Measurements from ENCODE around the gene TMEM252. TPM values are rescaled to one million over a fixed set of nuclear protein-coding genes. Genes with fewer than 3 reads are reported as not detected.

Gene TMEM252
- total RNA-seq, 1 donor from 2014 or later = not detected

DNA sequence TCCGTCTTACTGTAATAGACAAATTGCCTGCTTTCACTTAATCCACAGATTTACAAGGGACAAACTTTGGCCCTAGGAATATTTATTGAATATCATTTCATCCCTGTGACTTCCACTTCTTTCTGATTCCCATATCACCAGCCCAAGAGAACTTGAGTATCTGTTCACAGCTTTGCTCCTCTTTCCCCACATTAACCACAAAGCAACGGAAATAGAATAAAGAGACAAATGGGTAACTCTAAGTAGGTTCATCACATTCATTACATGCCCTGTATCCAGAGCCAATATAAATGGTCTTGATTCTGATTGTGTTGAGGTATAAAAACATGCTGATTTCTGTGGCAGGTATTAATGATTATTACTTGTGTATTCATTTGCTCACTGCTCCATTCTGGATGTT, 41.9 kb downstream of the TMEM252 start:
- peak overlapping the region; percentile 86 for H3K27ac ChIP-seq (replicated peaks)
- peaks cover 86% of the 10 kb centered on the region for H3K4me1 ChIP-seq
- no peak overlapping the region for H3K4me3 ChIP-seq
- no peak for TF ChIP-seq CTCF (IDR thresholded peaks at IDR 0.05; ENCODE audit: borderline replicate concordance)
- H3K9me3 ChIP-seq (replicated peaks) = no peaks in the 10 kb centered on the region
- peaks cover 39% of the 10 kb centered on the region for H3K36me3 ChIP-seq
- no peak for DNase-seq
- H3K27me3 ChIP-seq (ENCODE audit: low read depth) = no peaks in the 10 kb centered on the region
- intact Hi-C loops (cut with micrococcal nuclease) = no loop called here

DNA sequence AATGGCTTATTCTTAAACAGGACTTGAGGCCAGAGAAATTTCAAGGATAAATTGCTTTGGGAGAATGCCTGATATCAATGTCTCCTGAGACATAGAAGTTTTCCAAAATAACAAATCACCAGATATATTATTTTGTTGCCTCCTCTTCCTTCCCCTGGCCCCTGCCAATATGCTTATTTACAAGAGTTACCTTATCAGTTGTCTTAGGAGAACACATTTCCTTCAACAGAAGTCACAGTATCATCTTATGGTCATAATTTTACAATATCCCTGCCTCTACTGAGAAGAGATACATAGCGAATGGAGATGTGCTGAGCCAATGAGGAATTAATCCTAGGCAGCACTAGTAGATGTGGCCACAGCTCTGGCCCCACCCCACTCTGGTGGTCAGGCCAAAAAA, 43.1 kb downstream of the TMEM252 start:
- Histone ChIP-seq H3K4me1 (peaks cover 87% of the 10 kb centered on the region), H3K4me3 (no peak overlapping the region), H3K9me3 (replicated peaks) (no peaks in the 10 kb centered on the region), H3K36me3 (peaks cover 34% of the 10 kb centered on the region), H3K27ac (replicated peaks) (peak overlapping the region; percentile 20), H3K27me3 (ENCODE audit: low read depth) (no peaks in the 10 kb centered on the region)
- DNase-seq = no peak
- intact Hi-C loops (cut with micrococcal nuclease) = no loop called here
- no peak for TF ChIP-seq CTCF (IDR thresholded peaks at IDR 0.05; ENCODE audit: borderline replicate concordance)

DNA sequence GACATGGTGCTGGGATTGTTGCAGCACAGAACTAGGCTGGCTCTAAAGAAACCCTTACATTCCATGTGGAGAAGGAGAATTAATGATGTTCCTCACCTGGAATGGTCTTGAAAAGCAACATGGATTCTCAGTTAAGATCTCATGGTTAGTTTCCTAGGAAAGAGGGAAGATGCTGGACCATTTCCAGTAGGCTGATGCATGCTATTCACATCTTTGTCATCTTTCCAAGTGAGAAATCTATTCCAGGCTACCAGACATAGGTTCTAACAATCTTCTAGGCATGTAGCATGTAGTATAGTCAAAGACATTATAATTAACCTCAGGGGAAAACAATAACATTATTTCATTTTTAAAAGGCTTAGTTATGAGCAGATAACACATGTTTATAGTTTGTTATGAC, 44.3 kb downstream of the TMEM252 start:
- Histone ChIP-seq H3K36me3 (peaks cover 30% of the 10 kb centered on the region), H3K27ac (replicated peaks) (no peak overlapping the region), H3K27me3 (ENCODE audit: low read depth) (no peaks in the 10 kb centered on the region), H3K4me3 (no peak overlapping the region), H3K4me1 (peaks cover 82% of the 10 kb centered on the region), H3K9me3 (replicated peaks) (no peaks in the 10 kb centered on the region)
- intact Hi-C loops (cut with micrococcal nuclease) = no loop called here
- no peak for TF ChIP-seq CTCF (IDR thresholded peaks at IDR 0.05; ENCODE audit: borderline replicate concordance)
- DNase-seq = no peak

GRCh38 chr9:68495247-68495646, 45.4 kb downstream of the TMEM252 start:
- Histone ChIP-seq H3K9me3 (replicated peaks) (no peaks in the 10 kb centered on the region), H3K36me3 (peaks cover 21% of the 10 kb centered on the region), H3K27ac (replicated peaks) (no peak overlapping the region), H3K4me3 (no peak overlapping the region), H3K27me3 (ENCODE audit: low read depth) (no peaks in the 10 kb centered on the region), H3K4me1 (peaks cover 71% of the 10 kb centered on the region)
- DNase-seq = no peak
- intact Hi-C loops (cut with micrococcal nuclease) = no loop called here
- no peak for TF ChIP-seq CTCF (IDR thresholded peaks at IDR 0.05; ENCODE audit: borderline replicate concordance)

GRCh38 chr9:68493958-68494577, 46.6 kb downstream of the TMEM252 start:
- H3K4me1 ChIP-seq = peaks cover 60% of the 10 kb centered on the region
- H3K4me3 ChIP-seq = no peak overlapping the region
- no peak for TF ChIP-seq CTCF (IDR thresholded peaks at IDR 0.05; ENCODE audit: borderline replicate concordance)
- H3K27ac ChIP-seq (replicated peaks) = peak overlapping the region; percentile 14
- intact Hi-C loops (cut with micrococcal nuclease) = no loop called here
- H3K27me3 ChIP-seq (ENCODE audit: low read depth) = no peaks in the 10 kb centered on the region
- no peak for DNase-seq
- no peaks in the 10 kb centered on the region for H3K9me3 ChIP-seq (replicated peaks)
- peaks cover 19% of the 10 kb centered on the region for H3K36me3 ChIP-seq
